ENCODE data around the gene SCAMP4. TPM values are rescaled to one million over a fixed set of nuclear protein-coding genes. Genes with fewer than 3 reads are reported as not detected.

SCAMP4 gene
- total RNA-seq, 1 donor from 2014 or later: 16.4 TPM

Other genes starting within 250 kb of the SCAMP4 start
- gene ONECUT3, start 151.9 kb upstream of the SCAMP4 start, total RNA-seq (ENCODE audit: insufficient read depth, low replicate concordance): 0.48 TPM
- 1.9 TPM for gene ATP8B3, start 93.1 kb upstream of the SCAMP4 start, total RNA-seq (ENCODE audit: insufficient read depth, low replicate concordance)
- gene REXO1, start 56.9 kb upstream of the SCAMP4 start, total RNA-seq (ENCODE audit: insufficient read depth, low replicate concordance): 3.1 TPM
- gene KLF16, start 41.8 kb upstream of the SCAMP4 start, total RNA-seq (ENCODE audit: insufficient read depth, low replicate concordance): 0.96 TPM
- 86.4 TPM for gene ABHD17A, start 19.9 kb upstream of the SCAMP4 start, total RNA-seq (ENCODE audit: insufficient read depth, low replicate concordance)
- 7.5 TPM for gene ADAT3, start within 50 bp of the SCAMP4 start, total RNA-seq (ENCODE audit: insufficient read depth, low replicate concordance)
- gene CSNK1G2, start 35.8 kb downstream of the SCAMP4 start, total RNA-seq (ENCODE audit: insufficient read depth, low replicate concordance): 51.0 TPM
- 31.8 TPM for gene BTBD2, start 110.3 kb downstream of the SCAMP4 start, total RNA-seq (ENCODE audit: insufficient read depth, low replicate concordance)
- gene MKNK2, start 145.8 kb downstream of the SCAMP4 start, total RNA-seq (ENCODE audit: insufficient read depth, low replicate concordance): 17.8 TPM
- 7.7 TPM for gene MOB3A, start 190.9 kb downstream of the SCAMP4 start, total RNA-seq (ENCODE audit: insufficient read depth, low replicate concordance)
- 1.2 TPM for gene IZUMO4, start 191.5 kb downstream of the SCAMP4 start, total RNA-seq (ENCODE audit: insufficient read depth, low replicate concordance)
- gene AP3D1, start 246.2 kb downstream of the SCAMP4 start, total RNA-seq (ENCODE audit: insufficient read depth, low replicate concordance): 46.0 TPM

Data from umbilical cord (tissue), 1 donor.